ENCODE measurements around the gene LMTK2. TPM values are rescaled to one million over a fixed set of nuclear protein-coding genes. Genes with fewer than 3 reads are reported as not detected.
A peak's percentile ranks its signal among the peaks of the same experiment; 100 is the strongest.

LMTK2 gene
- 2.6 and 4.8 TPM in 2 replicates for total RNA-seq (2014; rRNA removed; shearing (Covaris generic); ENCODE audit: low replicate concordance)

- peak within 1 kb of the TSS; percentile 90 for H3K4me3 ChIP-seq
- peak; percentile 79 for DNase-seq
- H3K27me3 ChIP-seq: no peaks in the 10 kb centered on the region
- H3K9me3 ChIP-seq: no peaks in the 10 kb centered on the region
- no peaks in the 10 kb centered on the region for H3K36me3 ChIP-seq
These were observed at the start of gene LMTK2 for GRCh38 chr7:98106647-98107312. Gene LMTK2 (plus strand): TSS chr7:98106862. CDS start chr7:98107178, 316 bp downstream.

- no peaks in the 10 kb centered on the region for H3K36me3 ChIP-seq
- no peaks in the 10 kb centered on the region for H3K27me3 ChIP-seq
- DNase-seq: no peak
- no peak overlapping the region for H3K4me3 ChIP-seq
- no peaks in the 10 kb centered on the region for H3K9me3 ChIP-seq
These were observed 49.5 kb upstream of the LMTK2 start for GRCh38 chr7:98057157-98057556.

GRCh38 chr7:98058186-98058585 lies 48.5 kb upstream of the LMTK2 start:
- no peak for DNase-seq
- no peak overlapping the region for H3K4me3 ChIP-seq
- H3K9me3 ChIP-seq: no peaks in the 10 kb centered on the region
- no peaks in the 10 kb centered on the region for H3K27me3 ChIP-seq
- no peaks in the 10 kb centered on the region for H3K36me3 ChIP-seq

DNA sequence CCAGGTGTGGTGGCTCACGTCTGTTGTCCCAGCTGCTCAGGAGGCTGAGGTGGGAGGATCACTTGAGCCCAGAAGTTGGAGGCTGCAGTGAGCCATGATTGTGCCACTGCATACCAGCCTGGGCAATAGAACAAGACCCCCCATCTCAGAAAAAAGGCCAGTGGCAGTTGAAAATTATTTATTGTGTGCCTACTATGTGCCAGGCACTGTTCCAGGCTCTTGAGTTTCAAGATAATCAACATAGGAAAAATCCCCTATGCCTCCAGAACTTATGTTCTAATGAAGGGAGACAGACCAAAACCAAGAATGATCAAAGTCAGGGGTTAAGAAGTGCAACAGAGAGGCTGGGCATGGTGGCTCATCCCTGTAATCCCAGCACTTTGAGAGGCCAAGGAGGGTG lies 42.4 kb upstream of the LMTK2 start:
- H3K27me3 ChIP-seq: no peaks in the 10 kb centered on the region
- no peaks in the 10 kb centered on the region for H3K36me3 ChIP-seq
- DNase-seq: no peak
- no peak overlapping the region for H3K4me3 ChIP-seq
- no peaks in the 10 kb centered on the region for H3K9me3 ChIP-seq

DNA sequence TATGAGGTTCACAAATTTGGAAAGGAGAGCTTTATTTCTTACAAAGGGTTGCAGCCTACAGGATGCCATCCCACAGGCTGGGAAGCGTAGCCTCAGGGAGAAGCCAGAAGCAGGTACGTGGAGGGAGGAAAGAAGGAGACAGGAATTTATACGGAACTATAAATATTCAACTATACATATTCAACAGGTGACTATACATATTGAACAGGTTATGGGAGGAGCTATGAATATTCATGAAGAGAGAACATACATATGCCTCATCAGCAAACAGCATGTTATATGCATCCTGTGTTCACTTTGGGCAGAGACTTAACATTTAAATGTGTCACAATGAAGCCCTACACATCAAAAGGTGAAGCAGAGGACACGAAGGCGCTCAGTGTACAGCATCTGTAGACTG lies 40.5 kb upstream of the LMTK2 start:
- Histone ChIP-seq H3K4me3 (no peak overlapping the region), H3K36me3 (no peaks in the 10 kb centered on the region), H3K9me3 (no peaks in the 10 kb centered on the region), H3K27me3 (no peaks in the 10 kb centered on the region)
- no peak for DNase-seq

DNA sequence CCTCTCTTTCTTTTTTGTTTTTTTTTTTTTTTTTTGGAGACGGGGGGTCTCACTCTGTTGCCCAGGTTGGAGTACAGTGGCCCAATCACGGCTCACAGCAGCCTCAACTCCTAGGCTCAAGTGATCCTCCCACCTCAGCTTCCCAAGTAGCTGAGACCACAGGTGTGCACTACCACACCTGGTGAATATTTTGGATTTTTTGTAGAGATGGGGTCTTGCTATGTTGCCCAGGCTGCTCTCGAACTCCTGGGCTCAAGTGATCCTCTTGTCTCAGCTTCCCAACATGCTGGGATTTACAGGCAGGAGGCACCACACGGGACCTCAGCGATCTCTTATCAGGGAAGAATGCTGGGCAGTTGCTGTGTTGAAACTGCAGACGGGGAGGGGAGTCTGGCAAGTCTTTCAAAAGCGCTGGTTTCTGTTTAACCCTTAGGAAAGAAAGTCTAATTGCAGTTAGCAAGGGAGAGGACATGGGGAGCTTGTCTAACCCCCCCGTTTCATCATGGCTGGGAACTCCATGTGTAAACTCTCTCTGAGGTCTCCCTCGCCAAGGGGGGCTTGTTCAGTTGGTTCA lies 39.6 kb upstream of the LMTK2 start:
- Histone ChIP-seq H3K36me3 (no peaks in the 10 kb centered on the region), H3K4me3 (no peak overlapping the region), H3K27me3 (no peaks in the 10 kb centered on the region), H3K9me3 (no peaks in the 10 kb centered on the region)
- no peak for DNase-seq

- Histone ChIP-seq H3K4me3 (no peak overlapping the region), H3K27me3 (no peaks in the 10 kb centered on the region), H3K36me3 (no peaks in the 10 kb centered on the region), H3K9me3 (no peaks in the 10 kb centered on the region)
- no peak for DNase-seq
These were observed 33.6 kb upstream of the LMTK2 start for GRCh38 chr7:98073047-98073446.

DNA sequence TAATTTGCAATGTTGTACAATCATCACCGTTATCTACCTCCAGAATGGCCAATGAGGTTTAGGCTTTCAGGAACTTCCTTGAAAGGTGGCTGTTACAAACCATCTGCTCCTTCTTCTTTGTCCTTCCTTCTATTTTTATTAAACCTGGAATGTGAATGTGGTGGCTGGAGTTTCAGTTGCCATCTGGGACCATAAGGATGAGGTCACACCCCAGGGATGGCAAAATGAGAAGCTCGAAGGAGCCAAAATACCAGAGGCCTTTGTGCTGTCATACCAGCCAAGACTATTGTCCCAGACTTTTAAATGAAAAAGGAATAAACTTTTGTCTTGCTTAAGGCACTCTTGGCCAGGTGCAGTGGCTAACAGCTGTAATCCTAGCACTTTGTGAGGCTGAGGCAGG lies 30.9 kb upstream of the LMTK2 start:
- Histone ChIP-seq H3K9me3 (no peaks in the 10 kb centered on the region), H3K4me3 (no peak overlapping the region), H3K36me3 (no peaks in the 10 kb centered on the region), H3K27me3 (no peaks in the 10 kb centered on the region)
- no peak for DNase-seq

DNA sequence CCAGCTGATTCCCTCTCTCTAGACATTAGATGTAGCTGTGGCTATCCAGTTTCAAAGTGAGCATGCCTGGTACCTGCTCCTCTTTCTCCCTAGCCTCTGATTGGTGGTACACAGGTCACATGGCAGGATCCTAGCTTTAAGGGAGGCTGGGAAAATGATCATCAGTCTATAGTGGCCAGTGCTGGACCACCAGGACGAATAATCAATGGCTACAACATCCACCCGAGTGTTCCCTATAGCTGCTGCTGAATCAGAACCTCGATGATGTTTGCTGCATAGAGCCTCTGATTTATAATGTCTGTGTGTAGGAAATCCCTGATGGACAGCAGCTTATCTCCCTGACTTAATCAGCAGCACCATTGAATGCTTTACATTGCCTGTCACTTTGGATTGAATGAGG lies 28.9 kb upstream of the LMTK2 start:
- DNase-seq: no peak
- Histone ChIP-seq H3K36me3 (no peaks in the 10 kb centered on the region), H3K27me3 (no peaks in the 10 kb centered on the region), H3K9me3 (no peaks in the 10 kb centered on the region), H3K4me3 (no peak overlapping the region)

DNA sequence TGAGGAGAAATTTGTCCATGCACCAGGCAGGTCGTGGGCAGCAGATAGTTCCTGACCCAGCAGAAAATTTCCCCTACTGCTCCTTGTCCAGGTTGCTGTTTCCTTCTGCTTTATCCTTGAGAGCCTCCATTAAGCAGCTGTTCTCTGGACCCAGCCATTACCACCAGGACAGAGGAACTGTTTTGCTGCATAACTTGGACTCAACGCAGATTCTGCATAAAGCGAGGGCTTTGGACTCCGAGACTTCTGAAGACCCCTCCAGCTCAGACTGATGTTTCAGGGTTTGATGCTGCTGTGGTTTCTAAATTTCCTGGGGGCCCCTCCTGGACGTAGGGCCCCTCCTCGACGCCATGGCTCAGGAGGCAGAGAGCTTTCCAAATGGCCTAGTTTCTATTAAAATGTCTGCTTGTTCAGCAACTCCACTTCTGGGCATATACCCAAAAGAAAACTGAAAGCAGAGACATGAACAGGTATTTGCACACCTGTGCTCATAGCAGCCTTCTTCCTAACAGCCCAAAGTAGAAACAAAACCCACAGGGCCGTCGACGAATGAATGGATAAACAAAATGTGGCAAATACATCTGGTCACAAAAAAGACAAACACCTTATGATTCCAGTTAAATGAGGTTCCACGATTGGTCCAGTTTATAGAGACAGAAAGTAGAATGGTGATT lies 28.3 kb upstream of the LMTK2 start:
- Histone ChIP-seq H3K27me3 (no peaks in the 10 kb centered on the region), H3K4me3 (no peak overlapping the region), H3K9me3 (no peaks in the 10 kb centered on the region), H3K36me3 (no peaks in the 10 kb centered on the region)
- DNase-seq: no peak

- H3K36me3 ChIP-seq: no peaks in the 10 kb centered on the region
- no peak for DNase-seq
- H3K9me3 ChIP-seq: no peaks in the 10 kb centered on the region
- no peaks in the 10 kb centered on the region for H3K27me3 ChIP-seq
- H3K4me3 ChIP-seq: no peak overlapping the region
These were observed 26.6 kb upstream of the LMTK2 start for GRCh38 chr7:98079891-98080648.

GRCh38 chr7:98081319-98081718 lies 25.3 kb upstream of the LMTK2 start:
- H3K4me3 ChIP-seq: no peak overlapping the region
- no peaks in the 10 kb centered on the region for H3K27me3 ChIP-seq
- H3K9me3 ChIP-seq: no peaks in the 10 kb centered on the region
- no peaks in the 10 kb centered on the region for H3K36me3 ChIP-seq
- no peak for DNase-seq

DNA sequence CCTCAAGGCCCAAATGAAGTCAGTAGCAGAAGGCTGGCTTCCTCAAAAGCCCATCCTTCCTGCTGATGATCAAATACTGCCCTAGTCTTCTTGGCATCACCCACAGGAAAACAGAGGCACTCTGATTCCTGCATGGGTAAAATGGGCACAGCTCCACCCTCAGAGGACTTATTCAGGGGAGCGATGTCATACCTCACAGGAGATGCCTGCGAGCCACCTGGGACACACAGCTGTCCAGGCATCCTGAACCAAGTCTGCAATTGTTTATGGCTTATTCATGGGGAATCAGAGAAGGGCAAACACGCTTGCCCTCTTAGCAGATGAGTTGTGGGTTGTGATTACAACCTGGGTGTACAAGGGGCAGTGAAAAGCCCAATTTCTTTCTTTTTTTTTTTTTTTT lies 22.0 kb upstream of the LMTK2 start:
- Histone ChIP-seq H3K4me3 (no peak overlapping the region), H3K27me3 (no peaks in the 10 kb centered on the region), H3K9me3 (no peaks in the 10 kb centered on the region), H3K36me3 (no peaks in the 10 kb centered on the region)
- no peak for DNase-seq

- no peaks in the 10 kb centered on the region for H3K27me3 ChIP-seq
- no peak overlapping the region for H3K4me3 ChIP-seq
- DNase-seq: no peak
- H3K36me3 ChIP-seq: no peaks in the 10 kb centered on the region
- H3K9me3 ChIP-seq: no peaks in the 10 kb centered on the region
These were observed 21.0 kb upstream of the LMTK2 start for GRCh38 chr7:98085674-98086073.

DNA sequence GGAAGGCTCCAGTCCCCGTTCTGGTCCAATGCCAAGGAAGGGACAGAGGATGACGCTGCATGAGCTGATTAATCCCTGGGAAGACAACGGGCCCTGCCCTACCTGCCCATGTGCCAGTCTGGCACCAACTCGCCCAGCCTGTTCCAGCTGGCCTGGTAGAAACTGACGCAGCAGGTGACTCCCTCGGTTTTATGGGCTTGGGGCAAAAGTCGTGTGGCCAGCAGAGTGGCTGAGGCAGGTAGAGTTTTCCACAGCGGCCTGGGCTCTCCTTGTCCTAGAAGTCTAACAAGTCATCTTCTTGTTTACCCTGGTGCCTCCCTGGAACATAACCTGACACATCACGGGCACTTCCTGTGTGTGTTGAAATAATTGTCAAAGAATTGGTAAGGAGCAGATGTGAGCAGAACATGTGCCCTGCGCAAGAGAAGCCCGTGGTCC lies 20.4 kb upstream of the LMTK2 start:
- no peak for DNase-seq
- H3K36me3 ChIP-seq: no peaks in the 10 kb centered on the region
- H3K27me3 ChIP-seq: no peaks in the 10 kb centered on the region
- no peaks in the 10 kb centered on the region for H3K9me3 ChIP-seq
- H3K4me3 ChIP-seq: no peak overlapping the region

- Histone ChIP-seq H3K36me3 (no peaks in the 10 kb centered on the region), H3K27me3 (no peaks in the 10 kb centered on the region), H3K9me3 (no peaks in the 10 kb centered on the region), H3K4me3 (no peak overlapping the region)
- no peak for DNase-seq
These were observed 18.6 kb upstream of the LMTK2 start for GRCh38 chr7:98088109-98088508.

- no peak overlapping the region for H3K4me3 ChIP-seq
- no peaks in the 10 kb centered on the region for H3K36me3 ChIP-seq
- H3K9me3 ChIP-seq: no peaks in the 10 kb centered on the region
- DNase-seq: no peak
- no peaks in the 10 kb centered on the region for H3K27me3 ChIP-seq
These were observed 16.5 kb upstream of the LMTK2 start for GRCh38 chr7:98090116-98090515.
